H9 (cell line): ENCODE results near the gene HOXC12. TPM values are rescaled to one million over a fixed set of nuclear protein-coding genes. Genes with fewer than 3 reads are reported as not detected.

ENCODE experiments used
- DNase-seq: peaks from one replicate; pipeline ENCODE4 v3.0.0-alpha.2; 2017
- H2AFZ ChIP-seq: one replicate; pipeline ENCODE4 v1.6.1; 2013; ENCODE audit warnings: mild to moderate bottlenecking, low read length, control low read depth, moderate library complexity
- H2AK5ac ChIP-seq: 2 replicates; pipeline ENCODE4 v1.6.1; 2013; ENCODE audit warnings: low read length, control low read depth, mixed read lengths; ENCODE audit not compliant: insufficient read length
- H2BK120ac ChIP-seq: one replicate; pipeline ENCODE4 v1.6.1; 2013; ENCODE audit warnings: low read depth, mild to moderate bottlenecking, low read length, control low read depth, inconsistent platforms; ENCODE audit not compliant: poor library complexity, severe bottlenecking
- H2BK12ac ChIP-seq: 2 replicates; pipeline ENCODE4 v1.6.1; 2013; ENCODE audit warnings: low read length, control low read depth, mixed read lengths, low read depth; ENCODE audit not compliant: insufficient read length
- H2BK15ac ChIP-seq: 2 replicates; pipeline ENCODE4 v1.6.1; 2013; ENCODE audit warnings: low read depth, low read length, control low read depth
- H2BK20ac ChIP-seq: one replicate; pipeline ENCODE4 v1.6.1; 2013; ENCODE audit warnings: low read depth, mild to moderate bottlenecking, low read length, control low read depth, inconsistent platforms; ENCODE audit not compliant: poor library complexity, severe bottlenecking
- H2BK5ac ChIP-seq: 2 replicates; pipeline ENCODE4 v1.6.1; 2013; ENCODE audit warnings: low read length, control low read depth, mixed read lengths; ENCODE audit not compliant: insufficient read length
- H3K14ac ChIP-seq: 2 replicates; pipeline ENCODE4 v1.6.1; 2013; ENCODE audit warnings: low read length, control low read depth; ENCODE audit not compliant: insufficient read depth
- H3K18ac ChIP-seq: 2 replicates; pipeline ENCODE4 v1.6.1; 2013; ENCODE audit warnings: low read depth, mild to moderate bottlenecking, mixed read lengths, low read length, control low read depth; ENCODE audit not compliant: insufficient read length
- H3K23ac ChIP-seq: 2 replicates; pipeline ENCODE4 v1.6.1; 2013; ENCODE audit warnings: low read length, control low read depth, mixed read lengths, low read depth; ENCODE audit not compliant: insufficient read length
- H3K23me2 ChIP-seq: 2 replicates; pipeline ENCODE4 v1.6.1; 2013; ENCODE audit warnings: low read depth, mild to moderate bottlenecking, mixed read lengths, low read length, control low read depth; ENCODE audit not compliant: insufficient read length, poor library complexity, severe bottlenecking
- H3K27ac ChIP-seq: 2 replicates; pipeline ENCODE4 v1.5.1; 2013; ENCODE audit warnings: low read length, control low read depth, mixed read lengths, low read depth; ENCODE audit not compliant: insufficient read length
- H3K27me3 ChIP-seq: 2 replicates; pipeline ENCODE4 v1.6.1; 2013; ENCODE audit warnings: low read length, control low read depth, inconsistent platforms; ENCODE audit not compliant: insufficient read depth
- H3K4ac ChIP-seq: 2 replicates; pipeline ENCODE4 v1.6.1; 2013; ENCODE audit warnings: low read depth, mild to moderate bottlenecking, control low read depth, inconsistent platforms, low read length, moderate library complexity
- H3K4me1 ChIP-seq: 2 replicates; pipeline ENCODE4 v1.6.1; 2013; ENCODE audit warnings: low read length, control low read depth, inconsistent platforms; ENCODE audit not compliant: insufficient read depth
- H3K4me2 ChIP-seq: 2 replicates; pipeline ENCODE4 v1.6.1; 2013; ENCODE audit warnings: low read length, control low read depth, mixed read lengths; ENCODE audit not compliant: insufficient read length, insufficient read depth
- H3K56ac ChIP-seq: 2 replicates; pipeline ENCODE4 v1.6.1; 2013; ENCODE audit warnings: low read depth, mild to moderate bottlenecking, mixed read lengths, low read length, control low read depth; ENCODE audit not compliant: insufficient read length
- H3K79me1 ChIP-seq: 2 replicates; pipeline ENCODE4 v1.6.1; 2013; ENCODE audit warnings: low read depth, mild to moderate bottlenecking, moderate library complexity, low read length, control low read depth, inconsistent platforms; ENCODE audit not compliant: insufficient read depth, poor library complexity, severe bottlenecking
- H3K79me2 ChIP-seq: 2 replicates; pipeline ENCODE4 v1.6.1; 2013; ENCODE audit warnings: low read length, control low read depth, inconsistent platforms; ENCODE audit not compliant: insufficient read depth
- H3K9ac ChIP-seq: 2 replicates; pipeline ENCODE4 v1.6.1; 2013; ENCODE audit warnings: low read length, control low read depth, mixed read lengths; ENCODE audit not compliant: insufficient read length; ENCODE audit errors: extremely low read depth
- H3K9me3 ChIP-seq: one replicate; pipeline ENCODE4 v1.6.1; 2013; ENCODE audit warnings: low read depth, low read length, inconsistent platforms; ENCODE audit not compliant: control insufficient read depth
- H3T11ph ChIP-seq: one replicate; pipeline ENCODE4 v1.6.1; 2013; ENCODE audit warnings: mild to moderate bottlenecking, low read length, control low read depth, inconsistent platforms
- H4K20me1 ChIP-seq: one replicate; pipeline ENCODE4 v1.6.1; 2013; ENCODE audit not compliant: control insufficient read depth, insufficient read length, insufficient read depth
- H4K5ac ChIP-seq: 2 replicates; pipeline ENCODE4 v1.6.1; 2013; ENCODE audit warnings: low read depth, mild to moderate bottlenecking, mixed read lengths, low read length, control low read depth; ENCODE audit not compliant: insufficient read length
- H4K8ac ChIP-seq: replicated peaks from 2 replicates; pipeline ENCODE4 v1.6.1; 2013; ENCODE audit warnings: low read length, control low read depth, mixed read lengths, low read depth; ENCODE audit not compliant: insufficient read length
- H4K91ac ChIP-seq: 2 replicates; pipeline ENCODE4 v1.6.1; 2013; ENCODE audit warnings: low read depth, mild to moderate bottlenecking, moderate library complexity, mixed read lengths, low read length, control low read depth; ENCODE audit not compliant: insufficient read length
- H3K27ac Mint-ChIP-seq, 3 experiments: 2 replicates in 2 of 3; 3 replicates in 1 of 3; pipeline ENCODE4 v1.8.0; 2020 to 2021; ENCODE audit warnings: mixed read lengths in 3 of 3, mild to moderate bottlenecking in 1 of 3, moderate library complexity in 1 of 3
- H3K27me3 Mint-ChIP-seq: 2 replicates; pipeline ENCODE4 v1.8.0; 2021; ENCODE audit warnings: low read depth, mild to moderate bottlenecking, moderate library complexity, mixed read lengths
- H3K36me3 Mint-ChIP-seq, 3 experiments: 2 replicates in 2 of 3; 3 replicates in 1 of 3; pipeline ENCODE4 v1.8.0; 2020 to 2021; ENCODE audit warnings: low read depth in 3 of 3, mixed read lengths in 3 of 3; ENCODE audit not compliant: insufficient read depth in 1 of 3
- H3K4me1 Mint-ChIP-seq, 2 experiments: 2 replicates each; pipeline ENCODE4 v1.8.0; 2020; ENCODE audit warnings: mixed read lengths in 2 of 2
- H3K4me3 Mint-ChIP-seq, 2 experiments: 2 replicates in 1 of 2; 3 replicates in 1 of 2; pipeline ENCODE4 v1.8.0; 2020 to 2021; ENCODE audit warnings: mild to moderate bottlenecking in 2 of 2, mixed read lengths in 2 of 2, moderate library complexity in 1 of 2
- H3K9me3 Mint-ChIP-seq, 2 experiments: 2 replicates in 1 of 2; 3 replicates in 1 of 2; pipeline ENCODE4 v1.8.0; 2020; ENCODE audit warnings: mild to moderate bottlenecking in 2 of 2, mixed read lengths in 2 of 2, moderate library complexity in 1 of 2
- CTCF ChIP-seq: fragments of 200-600 bp; sonication (generic); conservative IDR thresholded peaks from 3 replicates; pipeline ENCODE4 v1.8.0; 2021; ENCODE audit warnings: antibody characterized with exemption, mild to moderate bottlenecking
- WGBS: extraction: QIAGEN DNeasy Blood & Tissue Kit; methylation state at CpG from one replicate; pipeline ENCODE4 v1.1.7; 2013; ENCODE audit warnings: missing lambda C conversion rate, low lambda C conversion rate, mixed read lengths; ENCODE audit not compliant: insufficient read length; ENCODE audit errors: extremely low coverage; 5-methylcytosine and 5-hydroxymethylcytosine counted together
- total RNA-seq: library from RNA; stranded (reverse); gene quantifications from 2 replicates; pipeline ENCODE4 v1.2.1, GENCODE V29; 2021

HOXC12 gene
- total RNA-seq, 1 experiment from 2014 or later, result not detected

- Histone ChIP-seq H3T11ph (no peak overlapping the region), H3K23me2 (no peaks in the 10 kb centered on the region), H3K4me2 (peak overlapping the region; percentile 30), H2BK5ac (no peak overlapping the region), H2BK15ac (no peak overlapping the region), H3K23ac (no peak overlapping the region), H4K8ac (no peak overlapping the region), H3K79me1 (no peaks in the 10 kb centered on the region), H2BK12ac (no peak overlapping the region), H2AFZ (no peak overlapping the region), H3K79me2 (no peaks in the 10 kb centered on the region), H2BK120ac (no peak overlapping the region), H3K18ac (no peak overlapping the region), H3K27ac (no peak overlapping the region), H3K4ac (no peak overlapping the region), H2AK5ac (no peak overlapping the region), H2BK20ac (no peak overlapping the region), H3K56ac (no peak overlapping the region), H4K20me1 (no peaks in the 10 kb centered on the region), H3K14ac (no peak overlapping the region), H4K91ac (no peak overlapping the region), H3K9ac (no peak overlapping the region), H3K27me3 (peaks cover 95% of the 10 kb centered on the region), H3K9me3 (no peaks in the 10 kb centered on the region), H3K4me1 (no peaks in the 10 kb centered on the region), H4K5ac (no peak overlapping the region)
- Mint-ChIP-seq H3K27me3 (peaks cover 100% of the 10 kb centered on the region), H3K36me3 (no peaks in the 10 kb centered on the region; a peak in 1 of 7 replicates), H3K4me1 (peaks cover 8 to 12% of the 10 kb centered on the region in 2 experiments; a peak in 3 of 4 replicates), H3K9me3 (peaks cover 2 to 16% of the 10 kb centered on the region in 2 experiments; a peak in 2 of 5 replicates), H3K4me3 (peak overlapping the region; percentile 27 to 30), H3K27ac (no peak overlapping the region)
- TF ChIP-seq CTCF, result no peak
- DNase-seq, result peak; percentile 81
- WGBS, result no CpG with 5 or more reads among the region's 15 CpGs
Observed at GRCh38 chr12:53966085-53966384, 11.3 kb downstream of the HOXC12 start.
